ENCODE data around the gene LAMTOR1.

LAMTOR1 gene

DNA sequence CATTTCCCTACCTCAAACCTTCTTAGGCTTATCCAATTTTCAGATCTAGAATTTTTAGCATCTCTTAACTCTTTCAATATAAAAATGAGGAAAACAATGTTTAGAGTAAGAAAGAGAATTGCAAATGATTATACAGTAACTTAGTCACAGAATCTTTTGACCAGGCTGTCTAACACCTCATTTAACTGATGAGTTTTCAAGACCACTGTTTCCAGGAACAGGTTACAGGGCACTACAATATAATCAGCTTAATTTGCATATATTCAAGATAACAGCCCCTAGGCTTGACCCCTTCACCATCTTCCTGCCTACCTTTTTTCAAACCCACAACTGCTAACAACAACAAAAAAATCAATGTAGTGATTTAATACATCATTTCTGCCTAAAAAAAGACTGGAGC is 35.4 kb downstream of the LAMTOR1 start:
- no peak overlapping the region for H4K12ac ChIP-seq (ENCODE audit: low read depth, low read length)
- no peak overlapping the region for H2AK5ac ChIP-seq (ENCODE audit: low read length)
- no peak overlapping the region for H4K91ac ChIP-seq (ENCODE audit: low read depth, low read length)
- H3K79me2 ChIP-seq (ENCODE audit: control insufficient read depth, insufficient read depth, low read length, poor library complexity), result peaks cover 3% of the 10 kb centered on the region
- no peak overlapping the region for H3K27ac ChIP-seq (ENCODE audit: low read depth, low read length)
- no peak overlapping the region for H3K4me2 ChIP-seq (ENCODE audit: low read length)
- H3K27me3 ChIP-seq (ENCODE audit: insufficient read depth, low read length), result no peaks in the 10 kb centered on the region
- peaks cover 6 to 8% of the 10 kb centered on the region in 2 experiments for H3K36me3 ChIP-seq (ENCODE audit: control insufficient read depth in 1 of 2, insufficient read depth in 2 of 2, low read length in 2 of 2)
- H2BK12ac ChIP-seq (ENCODE audit: low read length), result no peak overlapping the region
- peaks cover 10% of the 10 kb centered on the region for H3K79me1 ChIP-seq (ENCODE audit: low read length)
- no peak overlapping the region for H3K23ac ChIP-seq (ENCODE audit: low read length)
- no peak overlapping the region for H3K4me3 ChIP-seq (ENCODE audit: low read depth, low read length)
- no peak overlapping the region for H2BK5ac ChIP-seq (ENCODE audit: low read depth, low read length, poor library complexity)
- no peaks in the 10 kb centered on the region for H3K9me3 ChIP-seq (ENCODE audit: insufficient read depth, low read depth, low read length)
- H2BK120ac ChIP-seq (ENCODE audit: insufficient read depth, low read length, poor library complexity), result no peak overlapping the region
- no peak overlapping the region for H3K9ac ChIP-seq (ENCODE audit: low read length)
- no peak overlapping the region for H4K8ac ChIP-seq (ENCODE audit: low read depth, low read length)
- H2AFZ ChIP-seq (ENCODE audit: insufficient read depth, low read length, poor library complexity), result no peak overlapping the region
- peaks cover 10 to 19% of the 10 kb centered on the region in 2 experiments for H3K4me1 ChIP-seq (ENCODE audit: control insufficient read depth in 1 of 2, insufficient read depth in 2 of 2, low read length in 2 of 2)
- no peak for DNase-seq
- no peak overlapping the region for H3K4ac ChIP-seq (ENCODE audit: low read depth, low read length)
- no peak overlapping the region for H3K14ac ChIP-seq (ENCODE audit: low read length)
- H3K18ac ChIP-seq (ENCODE audit: low read length), result no peak overlapping the region

DNA sequence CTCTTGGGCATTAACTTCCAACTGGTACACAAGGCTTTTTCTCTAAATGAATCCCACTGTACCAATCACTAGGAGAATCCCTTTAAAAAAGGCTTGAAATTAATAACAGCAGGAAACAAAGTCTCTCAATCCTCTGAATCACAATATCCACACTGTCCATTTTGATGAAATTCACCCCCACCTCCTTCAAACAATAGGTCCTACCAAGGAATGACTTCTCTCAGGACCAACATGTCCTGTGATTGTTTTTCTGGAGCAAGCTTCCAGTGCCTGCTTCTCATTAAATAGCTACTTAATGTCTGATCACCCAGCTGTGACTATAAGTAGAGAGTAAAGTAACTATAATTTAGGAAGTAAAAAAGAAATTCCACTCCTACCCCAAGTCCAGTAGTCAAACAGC is 35.8 kb downstream of the LAMTOR1 start:
- no peak overlapping the region for H3K18ac ChIP-seq (ENCODE audit: low read length)
- no peaks in the 10 kb centered on the region for H3K27me3 ChIP-seq (ENCODE audit: insufficient read depth, low read length)
- no peak for DNase-seq
- no peak overlapping the region for H3K14ac ChIP-seq (ENCODE audit: low read length)
- H4K12ac ChIP-seq (ENCODE audit: low read depth, low read length), result no peak overlapping the region
- H3K4ac ChIP-seq (ENCODE audit: low read depth, low read length), result no peak overlapping the region
- H3K79me2 ChIP-seq (ENCODE audit: control insufficient read depth, insufficient read depth, low read length, poor library complexity), result peaks cover 3% of the 10 kb centered on the region
- H3K4me3 ChIP-seq (ENCODE audit: low read depth, low read length), result no peak overlapping the region
- H3K27ac ChIP-seq (ENCODE audit: low read depth, low read length), result no peak overlapping the region
- no peaks in the 10 kb centered on the region for H3K9me3 ChIP-seq (ENCODE audit: insufficient read depth, low read depth, low read length)
- H3K79me1 ChIP-seq (ENCODE audit: low read length), result peaks cover 7% of the 10 kb centered on the region
- peaks cover 6 to 8% of the 10 kb centered on the region in 2 experiments for H3K36me3 ChIP-seq (ENCODE audit: control insufficient read depth in 1 of 2, insufficient read depth in 2 of 2, low read length in 2 of 2)
- H3K9ac ChIP-seq (ENCODE audit: low read length), result no peak overlapping the region
- no peak overlapping the region for H2BK12ac ChIP-seq (ENCODE audit: low read length)
- no peak overlapping the region for H3K4me2 ChIP-seq (ENCODE audit: low read length)
- peaks cover 6 to 16% of the 10 kb centered on the region in 2 experiments for H3K4me1 ChIP-seq (ENCODE audit: control insufficient read depth in 1 of 2, insufficient read depth in 2 of 2, low read length in 2 of 2)
- H2BK120ac ChIP-seq (ENCODE audit: insufficient read depth, low read length, poor library complexity), result no peak overlapping the region
- H2AK5ac ChIP-seq (ENCODE audit: low read length), result no peak overlapping the region
- no peak overlapping the region for H3K23ac ChIP-seq (ENCODE audit: low read length)
- no peak overlapping the region for H4K91ac ChIP-seq (ENCODE audit: low read depth, low read length)
- H2BK5ac ChIP-seq (ENCODE audit: low read depth, low read length, poor library complexity), result no peak overlapping the region
- no peak overlapping the region for H2AFZ ChIP-seq (ENCODE audit: insufficient read depth, low read length, poor library complexity)
- no peak overlapping the region for H4K8ac ChIP-seq (ENCODE audit: low read depth, low read length)

DNA sequence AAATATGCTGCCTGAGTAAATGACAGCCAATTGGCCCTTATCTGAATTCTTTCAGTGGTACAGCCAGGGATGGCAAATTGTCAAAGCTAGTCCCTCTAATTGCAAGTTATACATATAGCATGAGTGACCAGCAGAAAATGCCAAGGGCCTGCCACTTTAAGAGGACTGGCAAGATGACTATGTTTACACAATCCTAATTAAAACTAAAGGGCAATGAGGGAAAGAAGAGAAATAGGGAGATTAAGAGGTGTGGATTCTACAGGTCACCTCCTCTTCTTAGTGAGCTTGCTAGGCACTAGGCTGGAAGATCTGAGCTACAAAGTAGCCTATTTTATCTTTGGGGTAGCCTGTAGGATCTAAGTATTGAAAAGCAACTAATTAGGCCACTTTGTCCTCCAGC is 36.2 kb downstream of the LAMTOR1 start:
- no peak overlapping the region for H3K4me2 ChIP-seq (ENCODE audit: low read length)

DNA sequence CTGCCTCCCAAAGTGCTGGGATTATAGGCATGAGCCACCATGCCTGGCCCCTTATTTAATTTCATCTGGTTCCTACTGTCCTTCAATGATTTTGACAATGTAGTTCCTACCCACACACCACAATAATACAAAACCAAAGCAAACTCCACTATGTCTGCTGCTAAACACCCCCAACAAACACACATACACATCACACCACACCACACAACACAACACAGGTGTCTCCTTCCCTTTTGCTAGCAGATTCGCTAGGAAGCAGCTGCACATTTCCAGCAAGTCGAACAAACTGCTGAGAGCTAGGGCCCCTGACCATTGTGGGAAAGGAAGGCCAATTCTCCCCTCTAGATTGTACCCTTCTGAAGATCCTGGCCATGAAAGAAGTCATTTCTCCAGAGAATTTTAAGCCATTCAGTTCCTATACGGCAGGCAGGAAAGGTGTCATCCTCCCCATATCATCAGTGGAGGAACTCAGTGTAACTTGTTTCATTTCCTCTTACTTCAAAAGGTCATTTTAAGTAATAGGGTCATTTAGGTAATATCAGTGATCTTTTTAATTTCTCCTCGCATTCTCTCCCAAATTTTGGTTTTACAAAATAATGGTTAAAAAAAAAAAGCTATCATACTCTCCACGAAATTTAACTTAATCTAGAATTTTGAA is 41.2 kb downstream of the LAMTOR1 start:
- H2BK12ac ChIP-seq (ENCODE audit: low read length), result no peak overlapping the region
- H3K36me3 ChIP-seq (ENCODE audit: control insufficient read depth in 1 of 2, insufficient read depth in 2 of 2, low read length in 2 of 2), result peaks cover 4 to 5% of the 10 kb centered on the region in 2 experiments
- H3K4ac ChIP-seq (ENCODE audit: low read depth, low read length), result no peak overlapping the region
- H4K8ac ChIP-seq (ENCODE audit: low read depth, low read length), result no peak overlapping the region
- no peak for DNase-seq
- H3K14ac ChIP-seq (ENCODE audit: low read length), result no peak overlapping the region
- H3K4me2 ChIP-seq (ENCODE audit: low read length), result no peak overlapping the region
- WGBS (ENCODE audit: extremely low coverage, insufficient coverage, insufficient read length), result no CpG with 5 or more reads among the region's 5 CpGs
- no peak overlapping the region for H3K23ac ChIP-seq (ENCODE audit: low read length)
- H2AFZ ChIP-seq (ENCODE audit: insufficient read depth, low read length, poor library complexity), result no peak overlapping the region
- no peak overlapping the region for H4K12ac ChIP-seq (ENCODE audit: low read depth, low read length)
- H3K79me1 ChIP-seq (ENCODE audit: low read length), result no peaks in the 10 kb centered on the region
- no peak overlapping the region for H3K9ac ChIP-seq (ENCODE audit: low read length)
- H2AK5ac ChIP-seq (ENCODE audit: low read length), result no peak overlapping the region
- no peak overlapping the region for H2BK120ac ChIP-seq (ENCODE audit: insufficient read depth, low read length, poor library complexity)
- H3K27me3 ChIP-seq (ENCODE audit: insufficient read depth, low read length), result no peaks in the 10 kb centered on the region
- no peak overlapping the region for H3K27ac ChIP-seq (ENCODE audit: low read depth, low read length)
- no peak overlapping the region for H3K4me3 ChIP-seq (ENCODE audit: low read depth, low read length)
- H3K9me3 ChIP-seq (ENCODE audit: insufficient read depth, low read depth, low read length), result no peaks in the 10 kb centered on the region
- no peaks in the 10 kb centered on the region for H3K79me2 ChIP-seq (ENCODE audit: control insufficient read depth, insufficient read depth, low read length, poor library complexity)
- H4K91ac ChIP-seq (ENCODE audit: low read depth, low read length), result no peak overlapping the region
- no peaks in the 10 kb centered on the region for H3K4me1 ChIP-seq (ENCODE audit: control insufficient read depth in 1 of 2, insufficient read depth in 2 of 2, low read length in 2 of 2)
- no peak overlapping the region for H3K18ac ChIP-seq (ENCODE audit: low read length)
- H2BK5ac ChIP-seq (ENCODE audit: low read depth, low read length, poor library complexity), result no peak overlapping the region

More for the DNA sequence above, 36.2 kb downstream of the LAMTOR1 start:
- Histone ChIP-seq H4K12ac (ENCODE audit: low read depth, low read length) (no peak overlapping the region), H4K91ac (ENCODE audit: low read depth, low read length) (no peak overlapping the region), H3K36me3 (ENCODE audit: control insufficient read depth in 1 of 2, insufficient read depth in 2 of 2, low read length in 2 of 2) (peaks cover 6 to 8% of the 10 kb centered on the region in 2 experiments), H3K79me2 (ENCODE audit: control insufficient read depth, insufficient read depth, low read length, poor library complexity) (peaks cover 3% of the 10 kb centered on the region), H2AFZ (ENCODE audit: insufficient read depth, low read length, poor library complexity) (no peak overlapping the region), H3K79me1 (ENCODE audit: low read length) (peaks cover 5% of the 10 kb centered on the region), H3K9ac (ENCODE audit: low read length) (no peak overlapping the region), H3K4ac (ENCODE audit: low read depth, low read length) (no peak overlapping the region), H4K8ac (ENCODE audit: low read depth, low read length) (no peak overlapping the region), H3K27ac (ENCODE audit: low read depth, low read length) (no peak overlapping the region), H3K4me1 (ENCODE audit: control insufficient read depth in 1 of 2, insufficient read depth in 2 of 2, low read length in 2 of 2) (peaks cover 3 to 12% of the 10 kb centered on the region in 2 experiments), H2BK5ac (ENCODE audit: low read depth, low read length, poor library complexity) (no peak overlapping the region), H2BK120ac (ENCODE audit: insufficient read depth, low read length, poor library complexity) (no peak overlapping the region), H3K4me3 (ENCODE audit: low read depth, low read length) (no peak overlapping the region), H3K14ac (ENCODE audit: low read length) (no peak overlapping the region), H3K18ac (ENCODE audit: low read length) (no peak overlapping the region), H3K23ac (ENCODE audit: low read length) (no peak overlapping the region), H3K27me3 (ENCODE audit: insufficient read depth, low read length) (no peaks in the 10 kb centered on the region), H2AK5ac (ENCODE audit: low read length) (no peak overlapping the region), H2BK12ac (ENCODE audit: low read length) (no peak overlapping the region), H3K9me3 (ENCODE audit: insufficient read depth, low read depth, low read length) (no peaks in the 10 kb centered on the region)
- DNase-seq, result no peak

Data from trophoblast cell (in vitro differentiated cells and primary cell).